ENCODE results near the gene PKP1. TPM values are rescaled to one million over a fixed set of nuclear protein-coding genes. Genes with fewer than 3 reads are reported as not detected.

PKP1 gene
- total RNA-seq, 4 donors from 2014 or later: 0.27 to 12.8 (median 4.0) TPM

- TF ChIP-seq EP300 (IDR thresholded peaks at IDR 0.05) (no peak), POLR2AphosphoS5 (IDR thresholded peaks at IDR 0.05) (no peak), CTCF (IDR thresholded peaks at IDR 0.05) (no peak), POLR2A (IDR thresholded peaks at IDR 0.05) (no peak)
- Histone ChIP-seq H3K4me1 (no peaks in the 10 kb centered on the region), H3K27ac (no peak overlapping the region), H3K36me3 (no peaks in the 10 kb centered on the region), H3K9me3 (no peaks in the 10 kb centered on the region), H3K27me3 (peaks cover 47% of the 10 kb centered on the region), H3K4me3 (no peak overlapping the region)
- WGBS, 2 donors (ENCODE audit: low coverage in 1 of 2): 60% methylated on average over 4 of the region's 4 CpGs; no CpG with 5 or more reads in 1 of the 2 donors
- ATAC-seq: no peak
Observed at GRCh38 chr1:201376107-201376463, 92.8 kb downstream of the PKP1 start.

DNA sequence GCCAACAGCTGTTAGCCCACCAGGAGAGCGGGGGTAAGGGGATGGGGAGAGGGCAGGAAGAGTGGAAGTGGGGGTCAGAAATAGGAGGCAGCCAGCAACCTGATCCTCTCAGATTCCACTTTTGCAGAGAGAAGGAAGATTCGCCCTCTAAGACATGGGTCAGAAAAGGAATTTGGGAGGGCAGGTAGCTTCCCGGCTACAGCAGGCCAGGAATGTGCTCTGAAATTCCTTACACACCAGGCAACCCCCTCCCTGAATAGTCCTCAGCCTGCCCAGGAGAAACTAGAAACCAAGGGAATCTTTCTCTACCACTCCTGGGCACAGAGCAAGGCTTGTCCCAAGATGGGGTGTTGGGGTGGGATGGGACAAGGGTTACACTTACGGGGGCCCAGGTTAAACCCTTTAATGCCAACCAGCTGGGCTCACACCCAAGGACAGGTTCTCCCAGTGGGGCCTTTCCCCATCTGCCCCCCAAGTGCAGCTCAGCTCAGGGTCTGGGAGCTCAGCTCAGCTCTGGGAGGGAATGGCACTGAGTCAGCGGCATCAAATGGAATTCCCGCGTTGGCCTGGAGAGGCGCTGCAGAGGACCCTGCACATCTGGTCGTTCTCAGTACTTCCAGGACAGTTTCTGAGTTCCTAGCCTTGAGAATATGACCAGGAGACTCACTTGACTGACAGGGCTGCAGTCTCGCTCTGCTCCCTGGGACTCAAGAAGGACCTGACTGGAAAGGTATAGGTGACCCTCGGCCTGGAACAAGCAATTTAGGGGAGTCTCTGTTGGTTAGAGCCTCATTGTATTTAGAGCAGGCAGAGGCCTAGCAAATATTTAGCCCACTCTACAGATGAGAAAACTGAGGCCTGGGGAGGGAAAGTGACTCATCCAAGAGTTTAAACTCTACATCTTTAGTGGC lies 93.4 kb downstream of the PKP1 start:
- no peak overlapping the region for H3K27ac ChIP-seq
- no peaks in the 10 kb centered on the region for H3K36me3 ChIP-seq
- WGBS, 2 donors (ENCODE audit: low coverage in 1 of 2): 60% methylated on average over 1 of the region's 11 CpGs; no CpG with 5 or more reads in 1 of the 2 donors
- no peak overlapping the region for H3K4me3 ChIP-seq
- ATAC-seq: no peak
- peaks cover 46% of the 10 kb centered on the region for H3K27me3 ChIP-seq
- no peaks in the 10 kb centered on the region for H3K9me3 ChIP-seq
- no peak for TF ChIP-seq CTCF (IDR thresholded peaks at IDR 0.05)
- no peak for TF ChIP-seq EP300 (IDR thresholded peaks at IDR 0.05)
- no peak for TF ChIP-seq POLR2A (IDR thresholded peaks at IDR 0.05)
- no peak for TF ChIP-seq POLR2AphosphoS5 (IDR thresholded peaks at IDR 0.05)
- no peaks in the 10 kb centered on the region for H3K4me1 ChIP-seq

- H3K4me3 ChIP-seq: no peak within 1 kb of the TSS
- TF ChIP-seq CTCF (IDR thresholded peaks at IDR 0.05) (no peak), POLR2A (IDR thresholded peaks at IDR 0.05) (no peak), POLR2AphosphoS5 (IDR thresholded peaks at IDR 0.05) (no peak), EP300 (IDR thresholded peaks at IDR 0.05) (no peak)
- H3K27me3 ChIP-seq: peaks cover 41% of the 10 kb centered on the region
- H3K36me3 ChIP-seq: no peaks in the 10 kb centered on the region
- no peak within 1 kb of the TSS for H3K27ac ChIP-seq
- H3K4me1 ChIP-seq: no peaks in the 10 kb centered on the region
- no peaks in the 10 kb centered on the region for H3K9me3 ChIP-seq
- ATAC-seq: no peak
- no CpG with 5 or more reads among the region's 9 CpGs for WGBS, 2 donors (ENCODE audit: low coverage in 1 of 2)
Observed at GRCh38 chr1:201377611-201378092, 94.3 kb downstream of the PKP1 start, which contains the start of gene TNNT2. Gene TNNT2, minus strand, starts transcription at chr1:201377680. Its CDS starts 4,426 bp downstream, at chr1:201373254.

DNA sequence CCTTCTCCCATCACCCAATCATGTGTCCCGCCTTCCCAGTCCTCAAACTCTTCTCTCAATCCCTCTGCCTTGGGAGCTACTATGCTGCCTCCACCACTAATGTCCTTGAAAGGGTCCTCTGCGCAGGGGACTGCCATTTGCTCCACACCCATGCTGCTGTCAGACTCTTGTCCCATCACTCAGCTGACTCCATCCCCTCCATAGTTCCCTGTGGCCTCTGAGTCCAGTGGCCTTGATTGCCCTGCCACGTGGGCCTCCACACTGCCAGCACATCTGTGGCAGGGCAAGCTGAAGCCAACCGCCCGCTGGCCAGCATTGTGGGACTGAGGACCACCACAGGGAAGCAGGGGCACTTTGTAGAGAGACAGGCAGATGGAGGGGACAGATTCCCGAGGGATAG lies 95.5 kb downstream of the PKP1 start:
- Histone ChIP-seq H3K4me1 (no peaks in the 10 kb centered on the region), H3K36me3 (no peaks in the 10 kb centered on the region), H3K27ac (no peak overlapping the region), H3K27me3 (peaks cover 33% of the 10 kb centered on the region), H3K4me3 (no peak overlapping the region), H3K9me3 (no peaks in the 10 kb centered on the region)
- no peak for ATAC-seq
- 88 to 96% methylated on average over 2 of the region's 6 CpGs for WGBS, 2 donors (ENCODE audit: low coverage in 1 of 2)
- TF ChIP-seq POLR2A (IDR thresholded peaks at IDR 0.05): no peak
- no peak for TF ChIP-seq POLR2AphosphoS5 (IDR thresholded peaks at IDR 0.05)
- no peak for TF ChIP-seq EP300 (IDR thresholded peaks at IDR 0.05)

GRCh38 chr1:201379733-201380242 lies 96.5 kb downstream of the PKP1 start:
- Histone ChIP-seq H3K4me3 (no peak overlapping the region), H3K4me1 (no peaks in the 10 kb centered on the region), H3K27ac (no peak overlapping the region), H3K36me3 (no peaks in the 10 kb centered on the region), H3K27me3 (peaks cover 36% of the 10 kb centered on the region), H3K9me3 (no peaks in the 10 kb centered on the region)
- TF ChIP-seq EP300 (IDR thresholded peaks at IDR 0.05): no peak
- TF ChIP-seq POLR2AphosphoS5 (IDR thresholded peaks at IDR 0.05): no peak
- no peak for TF ChIP-seq POLR2A (IDR thresholded peaks at IDR 0.05)
- TF ChIP-seq CTCF (IDR thresholded peaks at IDR 0.05): no peak
- no peak for ATAC-seq
- 72 to 100% methylated on average over 1 to 3 of the region's 9 CpGs for WGBS, 2 donors (ENCODE audit: low coverage in 1 of 2)
